Karpas-422 (cell line): Measurements from ENCODE around the gene AOC1. TPM values are rescaled to one million over a fixed set of nuclear protein-coding genes. Genes with fewer than 3 reads are reported as not detected.

Source experiments
- DNase-seq: peaks from one replicate; pipeline ENCODE4 v3.0.0-alpha.2; 2015
- H2AFZ ChIP-seq: fragments of 200-600 bp; sonication (generic); 2 replicates; pipeline ENCODE4 v1.6.1; 2014; ENCODE audit warnings: antibody characterized with exemption, low read length, mixed read lengths
- H3K27ac ChIP-seq: fragments of 200-600 bp; sonication (generic); 2 replicates; pipeline ENCODE4 v1.5.1; 2014; ENCODE audit warnings: mild to moderate bottlenecking, low read length, moderate library complexity
- H3K27me3 ChIP-seq: fragments of 200-600 bp; sonication (generic); 2 replicates; pipeline ENCODE4 v1.6.1; 2014; ENCODE audit warnings: low read length, mixed read lengths
- H3K36me3 ChIP-seq: fragments of 200-600 bp; sonication (generic); 2 replicates; pipeline ENCODE4 v1.6.1; 2014; ENCODE audit warnings: low read length, mixed read lengths; ENCODE audit not compliant: insufficient read depth
- H3K4me1 ChIP-seq: fragments of 200-600 bp; sonication (generic); 2 replicates; pipeline ENCODE4 v1.6.1; 2014; ENCODE audit warnings: mild to moderate bottlenecking, low read length, mixed read lengths
- H3K4me2 ChIP-seq: fragments of 200-600 bp; sonication (generic); 2 replicates; pipeline ENCODE4 v1.6.1; 2014; ENCODE audit warnings: low read length, low read depth, mild to moderate bottlenecking; ENCODE audit not compliant: poor library complexity, severe bottlenecking
- H3K4me3 ChIP-seq: fragments of 200-600 bp; sonication (generic); 2 replicates; pipeline ENCODE4 v1.5.1; 2014; ENCODE audit warnings: mild to moderate bottlenecking, antibody characterized with exemption, low read length, mixed read lengths
- H3K79me2 ChIP-seq: fragments of 200-600 bp; sonication (generic); 2 replicates; pipeline ENCODE4 v1.6.1; 2014; ENCODE audit warnings: mild to moderate bottlenecking, low read length, mixed read lengths
- H3K9ac ChIP-seq: fragments of 200-600 bp; sonication (generic); 2 replicates; pipeline ENCODE4 v1.6.0; 2014; ENCODE audit warnings: low read length
- H3K9me2 ChIP-seq: fragments of 200-600 bp; sonication (generic), shearing (Covaris generic); replicated peaks from 2 replicates; pipeline ENCODE4 v1.6.0; 2014; ENCODE audit warnings: mild to moderate bottlenecking, low read length, moderate library complexity; ENCODE audit not compliant: insufficient read depth
- H3K9me3 ChIP-seq: fragments of 300-700, 200-600 bp; sonication (generic); 2 replicates; pipeline ENCODE4 v1.6.1; 2014; ENCODE audit warnings: low read length, mixed read lengths
- H4K20me1 ChIP-seq: fragments of 200-600 bp; sonication (generic); 2 replicates; pipeline ENCODE4 v1.6.1; 2014; ENCODE audit warnings: mild to moderate bottlenecking, antibody characterized with exemption, low read length, low read depth; ENCODE audit not compliant: insufficient read depth
- total RNA-seq: library from RNA; depleted of rRNA; stranded (reverse); fragments of >200 nt; shearing (Covaris generic); gene quantifications from 2 replicates; pipeline ENCODE4 v1.2.3, GENCODE V29; 2014; ENCODE audit warnings: low replicate concordance

Gene AOC1
- total RNA-seq, 1 experiment from 2014 or later, result not detected

DNA sequence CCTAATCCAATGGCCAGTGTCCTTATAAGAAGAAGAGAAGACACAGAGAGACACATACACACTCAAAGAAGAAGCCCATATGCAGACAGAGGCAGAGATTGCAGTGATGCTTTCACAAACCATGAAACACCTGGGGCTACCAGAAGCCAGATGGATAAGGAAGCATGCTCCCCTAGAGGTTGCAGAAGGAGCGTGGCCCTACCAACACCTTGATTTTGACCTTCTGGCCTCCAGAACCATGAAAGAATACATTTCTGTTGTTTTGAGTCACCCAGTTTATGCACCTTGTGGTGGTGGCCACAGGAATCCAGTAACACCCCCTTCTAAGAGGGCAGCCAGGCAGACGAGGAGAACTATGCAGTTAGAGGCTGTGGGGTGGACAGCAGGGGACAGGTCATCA, 43.5 kb downstream of the AOC1 start:
- Histone ChIP-seq H2AFZ (no peak overlapping the region), H3K79me2 (no peaks in the 10 kb centered on the region), H3K27me3 (no peaks in the 10 kb centered on the region), H3K36me3 (no peaks in the 10 kb centered on the region), H4K20me1 (0 out of 2 replicates have a peak, but pooled peaks cover 4% of the 10 kb centered on the region), H3K9ac (no peak overlapping the region), H3K9me2 (no peaks in the 10 kb centered on the region), H3K4me3 (no peak overlapping the region), H3K4me2 (no peak overlapping the region), H3K4me1 (peaks cover 16% of the 10 kb centered on the region), H3K27ac (no peak overlapping the region), H3K9me3 (no peaks in the 10 kb centered on the region)
- no peak for DNase-seq

- H3K4me1 ChIP-seq, result peaks cover 16% of the 10 kb centered on the region
- H3K9ac ChIP-seq, result no peak overlapping the region
- 0 out of 2 replicates have a peak, but pooled peaks cover 4% of the 10 kb centered on the region for H4K20me1 ChIP-seq
- DNase-seq, result no peak
- no peaks in the 10 kb centered on the region for H3K36me3 ChIP-seq
- no peak overlapping the region for H3K4me3 ChIP-seq
- no peaks in the 10 kb centered on the region for H3K9me3 ChIP-seq
- H3K9me2 ChIP-seq, result no peaks in the 10 kb centered on the region
- H3K79me2 ChIP-seq, result no peaks in the 10 kb centered on the region
- no peak overlapping the region for H3K27ac ChIP-seq
- H3K27me3 ChIP-seq, result no peaks in the 10 kb centered on the region
- no peak overlapping the region for H3K4me2 ChIP-seq
- H2AFZ ChIP-seq, result no peak overlapping the region
Measured at GRCh38 chr7:150896562-150897209, 44.4 kb downstream of the AOC1 start.

GRCh38 chr7:150897502-150898474, 45.5 kb downstream of the AOC1 start:
- DNase-seq, result peak; percentile 69
- no peaks in the 10 kb centered on the region for H3K9me2 ChIP-seq
- no peak overlapping the region for H3K27ac ChIP-seq
- H4K20me1 ChIP-seq, result 0 out of 2 replicates have a peak, but pooled peaks cover 4% of the 10 kb centered on the region
- peak overlapping the region; percentile 22 for H3K4me3 ChIP-seq
- H3K4me1 ChIP-seq, result peaks cover 16% of the 10 kb centered on the region
- H3K9ac ChIP-seq, result peak overlapping the region; percentile 21; the same call in 1 of the 2 replicates
- no peaks in the 10 kb centered on the region for H3K9me3 ChIP-seq
- H3K4me2 ChIP-seq, result peak overlapping the region; percentile 54
- no peaks in the 10 kb centered on the region for H3K79me2 ChIP-seq
- no peaks in the 10 kb centered on the region for H3K36me3 ChIP-seq
- no peak overlapping the region for H2AFZ ChIP-seq
- no peaks in the 10 kb centered on the region for H3K27me3 ChIP-seq

DNA sequence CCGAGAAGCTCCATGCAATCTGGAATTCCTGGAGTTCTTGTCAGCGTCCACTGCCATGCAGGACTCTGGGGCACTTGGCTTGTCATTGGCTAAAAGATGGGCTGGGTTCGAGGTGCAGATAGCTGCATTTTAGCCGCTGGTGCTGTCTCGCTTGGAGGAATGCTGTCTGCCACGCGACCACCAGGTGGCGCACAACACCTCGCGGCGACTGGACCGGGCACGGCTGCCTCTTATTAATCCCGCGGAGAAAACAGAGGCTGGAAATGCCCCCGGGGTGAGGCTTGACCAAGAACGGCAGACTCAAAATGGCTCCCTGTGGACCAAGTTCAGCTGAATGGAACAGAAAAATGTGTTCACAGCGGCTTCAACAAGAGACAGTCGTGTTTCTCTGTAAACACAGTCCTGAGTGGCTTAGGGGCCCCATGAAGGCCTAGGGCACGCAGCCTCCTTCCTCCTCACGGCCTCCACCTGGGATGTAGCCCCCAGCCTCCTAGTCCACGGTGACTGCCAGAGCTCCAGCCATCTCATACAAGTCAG, 46.2 kb downstream of the AOC1 start:
- Histone ChIP-seq H3K79me2 (no peaks in the 10 kb centered on the region), H4K20me1 (0 out of 2 replicates have a peak, but pooled peaks cover 4% of the 10 kb centered on the region), H3K4me2 (peak overlapping the region; percentile 54), H3K4me3 (no peak overlapping the region; the same call in 1 of the 2 replicates), H3K9me2 (no peaks in the 10 kb centered on the region), H3K27me3 (no peaks in the 10 kb centered on the region), H2AFZ (no peak overlapping the region), H3K4me1 (peaks cover 17% of the 10 kb centered on the region), H3K9me3 (no peaks in the 10 kb centered on the region), H3K36me3 (no peaks in the 10 kb centered on the region), H3K27ac (no peak overlapping the region), H3K9ac (no peak overlapping the region)
- peak; percentile 81 for DNase-seq

DNA sequence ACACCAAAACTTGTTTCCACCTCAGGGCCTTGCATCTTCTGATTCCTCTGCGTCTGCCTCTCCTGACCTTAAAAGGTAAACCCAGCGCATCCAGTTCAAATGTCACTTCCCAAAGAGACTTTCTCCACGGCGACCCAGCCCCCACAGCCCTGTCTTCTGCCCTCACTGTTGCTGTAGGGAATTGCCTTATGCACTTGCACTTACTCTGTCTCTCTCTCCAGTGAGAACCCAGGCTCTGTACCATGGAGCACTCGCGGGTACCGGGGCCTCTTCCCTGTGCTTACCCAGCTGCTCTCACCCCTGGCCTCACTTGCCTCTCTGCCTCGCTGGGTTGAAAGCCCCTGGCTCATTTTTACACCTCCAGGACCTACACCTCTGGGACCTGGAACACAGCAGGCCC, 48.4 kb downstream of the AOC1 start:
- Histone ChIP-seq H3K4me3 (no peak overlapping the region), H3K4me1 (peaks cover 23% of the 10 kb centered on the region), H3K36me3 (no peaks in the 10 kb centered on the region), H3K9me2 (no peaks in the 10 kb centered on the region), H3K27ac (no peak overlapping the region), H3K4me2 (no peak overlapping the region), H3K9me3 (no peaks in the 10 kb centered on the region), H3K9ac (no peak overlapping the region), H3K27me3 (no peaks in the 10 kb centered on the region), H4K20me1 (0 out of 2 replicates have a peak, but pooled peaks cover 4% of the 10 kb centered on the region), H2AFZ (no peak overlapping the region), H3K79me2 (no peaks in the 10 kb centered on the region)
- no peak for DNase-seq

DNA sequence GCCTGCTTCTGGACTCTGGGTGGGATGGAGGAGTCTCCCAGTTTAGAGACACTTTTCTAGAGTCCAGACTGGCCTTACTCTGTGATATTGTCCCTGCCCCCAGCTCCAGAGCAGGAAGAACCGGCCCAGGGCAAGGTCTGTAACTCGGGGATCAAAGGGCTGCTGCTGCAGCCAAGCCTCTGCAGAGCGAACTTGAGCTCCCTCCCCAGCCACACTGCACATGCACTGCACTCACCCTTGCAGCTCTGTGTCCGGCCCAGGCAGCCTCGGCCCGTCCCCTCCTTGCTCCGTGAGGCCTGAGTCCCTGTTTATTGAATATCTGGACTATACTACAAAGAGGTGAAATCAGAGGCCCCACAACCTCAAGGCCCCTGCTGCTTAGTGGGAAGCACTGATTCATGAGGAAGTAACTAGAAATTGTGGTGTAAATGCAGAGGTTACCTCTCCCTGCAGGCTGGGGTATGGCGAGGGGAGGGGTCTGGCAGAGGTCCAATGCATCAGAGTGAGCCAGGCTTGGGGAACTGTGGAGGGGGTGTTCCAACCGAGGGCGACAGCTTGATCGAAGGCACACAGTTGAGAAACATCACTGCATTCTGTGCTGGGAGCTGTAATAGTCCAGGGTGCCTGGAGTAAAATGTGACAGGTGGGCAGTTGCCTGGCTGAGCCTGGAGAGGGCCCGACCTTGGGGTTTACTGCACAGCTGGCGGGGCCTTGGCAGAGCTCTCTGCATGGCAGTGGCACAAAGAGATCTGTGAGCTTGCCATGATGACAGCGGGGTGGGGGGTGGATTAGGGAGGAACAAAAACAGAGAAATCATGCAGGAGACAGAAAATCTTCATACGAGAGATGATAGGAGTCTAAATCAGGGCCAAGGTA, 49.1 kb downstream of the AOC1 start:
- no peaks in the 10 kb centered on the region for H3K9me2 ChIP-seq
- DNase-seq, result no peak
- H4K20me1 ChIP-seq, result 0 out of 2 replicates have a peak, but pooled peaks cover 4% of the 10 kb centered on the region
- H3K9me3 ChIP-seq, result no peaks in the 10 kb centered on the region
- H3K9ac ChIP-seq, result no peak overlapping the region
- no peak overlapping the region for H3K27ac ChIP-seq
- H3K36me3 ChIP-seq, result no peaks in the 10 kb centered on the region
- H3K4me2 ChIP-seq, result no peak overlapping the region
- peaks cover 23% of the 10 kb centered on the region for H3K4me1 ChIP-seq
- no peak overlapping the region for H2AFZ ChIP-seq
- H3K4me3 ChIP-seq, result no peak overlapping the region
- no peaks in the 10 kb centered on the region for H3K79me2 ChIP-seq
- no peaks in the 10 kb centered on the region for H3K27me3 ChIP-seq

- H3K9me3 ChIP-seq, result no peaks in the 10 kb centered on the region
- H3K36me3 ChIP-seq, result no peaks in the 10 kb centered on the region
- no peak overlapping the region for H3K4me3 ChIP-seq
- no peaks in the 10 kb centered on the region for H3K79me2 ChIP-seq
- peaks cover 17% of the 10 kb centered on the region for H3K4me1 ChIP-seq
- H2AFZ ChIP-seq, result no peak overlapping the region
- H3K4me2 ChIP-seq, result no peak overlapping the region
- H4K20me1 ChIP-seq, result 0 out of 2 replicates have a peak, but pooled peaks cover 4% of the 10 kb centered on the region
- DNase-seq, result no peak
- no peak overlapping the region for H3K9ac ChIP-seq
- H3K9me2 ChIP-seq, result no peaks in the 10 kb centered on the region
- no peaks in the 10 kb centered on the region for H3K27me3 ChIP-seq
- H3K27ac ChIP-seq, result no peak overlapping the region
Measured at GRCh38 chr7:150902078-150903033, 50.0 kb downstream of the AOC1 start.
